GM12892 (cell line): ENCODE data around the gene MRPS34.
"Not testable (repeated sequence)": the region's sequence is repeated elsewhere in the genome, so short reads cannot be mapped to it uniquely, and the experiment has no call there.

ENCODE experiments used
- DNase-seq: peaks from one replicate; pipeline ENCODE4 v3.0.0; 2011; ENCODE audit not compliant: insufficient read length
- FAIRE-seq: peaks from 2 replicates; lab custom pipeline; 2011; peaks lifted over from hg19 to GRCh38; lab: Jason Lieb, UNC
- POLR2A ChIP-seq: IDR thresholded peaks from 2 replicates; pipeline ENCODE4 v1.6.1; 2011; ENCODE audit warnings: low read depth, low read length, control low read depth
- POLR2AphosphoS5 ChIP-seq: IDR thresholded peaks from 2 replicates; pipeline ENCODE4 v1.6.1; 2011; ENCODE audit warnings: low read depth, low read length, control low read depth
- TAF1 ChIP-seq: IDR thresholded peaks from 2 replicates; pipeline ENCODE4 v1.6.1; 2011; ENCODE audit warnings: low read depth, mild to moderate bottlenecking, control low read depth, low read length, borderline replicate concordance

The MRPS34 gene

GRCh38 chr16:1740781-1741490 is 32.0 kb downstream of the MRPS34 start:
- DNase-seq = no peak
- no peak for TF ChIP-seq POLR2AphosphoS5
- no peak for TF ChIP-seq POLR2A
- TF ChIP-seq TAF1 = no peak
- no peak for FAIRE-seq

DNA sequence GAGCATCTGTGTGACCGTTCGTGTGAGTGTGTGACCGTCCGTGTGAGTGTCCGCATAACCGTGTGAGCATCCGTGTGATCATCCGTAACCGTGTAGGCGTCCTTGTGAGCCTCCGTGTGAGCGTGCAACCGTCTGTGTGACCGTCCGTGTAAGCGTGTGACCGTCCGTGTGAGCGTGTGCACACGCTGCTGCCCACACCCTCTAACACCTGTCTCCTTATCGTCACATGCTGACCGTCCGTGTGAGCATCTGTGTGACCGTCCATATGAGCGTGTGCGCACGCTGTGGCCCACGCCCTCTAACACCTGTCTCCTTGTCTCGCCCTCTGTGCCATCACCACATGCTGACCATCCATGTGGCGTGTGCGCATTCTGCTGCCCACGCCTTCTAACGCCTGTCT is 32.7 kb downstream of the MRPS34 start:
- DNase-seq (no peak), FAIRE-seq (no peak)
- TF ChIP-seq POLR2A (no peak), TAF1 (no peak), POLR2AphosphoS5 (no peak)

DNA sequence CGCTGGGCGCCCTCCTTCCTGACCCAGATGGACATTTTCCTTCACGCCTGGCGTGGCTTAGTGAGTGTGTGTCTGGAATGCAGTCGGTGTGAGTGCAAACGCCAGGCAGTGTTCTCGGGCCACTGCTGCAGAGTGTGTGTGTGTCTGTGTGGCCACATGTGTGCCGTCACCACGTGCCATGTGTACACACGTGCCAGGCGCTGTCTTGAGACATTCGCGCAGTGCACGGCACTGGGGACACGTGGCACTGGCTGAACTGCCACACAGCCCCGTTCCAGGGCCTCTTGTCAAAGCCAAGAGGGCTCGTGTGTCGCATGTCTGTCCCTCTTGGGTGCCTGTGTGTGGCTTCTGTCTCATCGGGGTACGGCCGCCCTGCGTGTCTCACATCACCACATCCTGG is 38.1 kb downstream of the MRPS34 start:
- DNase-seq (no peak), FAIRE-seq (no peak)
- TF ChIP-seq POLR2A = no peak

DNA sequence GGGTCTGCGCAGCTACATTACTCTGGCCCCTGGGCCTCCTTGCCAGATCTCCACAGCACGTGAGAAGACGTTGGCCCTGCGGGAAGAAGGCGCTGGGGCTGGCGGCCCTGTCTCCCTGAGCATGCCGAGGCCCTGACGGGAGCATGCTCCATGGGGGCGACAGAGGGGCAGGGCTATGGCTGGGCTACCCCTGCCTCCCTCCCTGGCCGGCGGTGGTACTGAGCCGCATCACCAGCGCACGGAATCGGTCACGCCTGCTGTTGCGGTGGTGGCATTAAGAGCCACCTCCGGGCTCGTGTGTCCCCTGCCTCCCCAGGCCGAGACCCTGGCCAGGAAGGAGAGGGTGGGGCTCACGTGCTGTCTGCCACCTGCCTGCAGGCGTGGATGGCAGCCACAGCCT is 38.8 kb downstream of the MRPS34 start:
- TF ChIP-seq POLR2A (no peak), TAF1 (no peak), POLR2AphosphoS5 (no peak)
- FAIRE-seq (no peak), DNase-seq (no peak)

DNA sequence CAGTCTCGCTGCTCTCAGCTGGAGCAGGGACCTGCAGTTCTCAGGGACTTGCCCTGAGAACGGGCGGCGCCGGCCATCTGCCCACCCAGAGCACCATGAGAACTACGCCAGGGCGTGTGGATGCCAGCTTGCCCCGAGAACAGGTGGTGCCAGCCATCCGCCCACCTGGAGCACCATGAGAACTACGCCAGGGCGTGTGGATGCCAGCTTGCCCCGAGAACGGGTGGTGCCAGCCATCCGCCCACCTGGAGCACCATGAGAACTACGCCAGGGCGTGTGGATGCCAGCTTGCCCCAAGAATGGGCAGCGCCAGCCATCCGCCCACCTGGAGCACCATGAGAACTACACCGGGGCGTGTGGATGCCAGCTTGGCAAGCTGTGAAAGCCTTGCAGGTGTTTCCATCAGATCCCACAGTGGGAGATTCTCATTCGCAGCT is 40.4 kb downstream of the MRPS34 start:
- FAIRE-seq, DNase-seq: not testable (repeated sequence)

DNA sequence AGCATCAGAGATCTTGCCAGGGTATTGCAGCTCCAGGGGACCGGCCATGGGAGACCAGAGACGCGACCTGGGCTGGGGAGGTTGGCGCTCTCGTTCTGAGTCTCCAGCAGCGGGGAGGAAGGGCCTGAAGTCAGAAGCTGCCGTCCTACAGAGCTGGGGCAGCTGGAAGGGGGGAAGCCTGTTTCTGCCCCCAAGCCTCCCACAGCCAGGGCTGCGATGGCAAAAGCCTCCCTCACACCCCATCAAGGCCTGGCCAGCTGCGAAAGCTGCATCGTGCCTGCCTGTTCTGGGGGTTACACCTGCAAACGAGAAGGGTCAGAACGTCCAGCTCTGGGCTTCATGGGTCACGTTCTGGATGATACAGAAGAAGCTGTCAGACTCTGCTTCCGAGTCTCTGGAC is 40.9 kb downstream of the MRPS34 start:
- no peak for FAIRE-seq
- no peak for DNase-seq
- no peak for TF ChIP-seq TAF1
- TF ChIP-seq POLR2A = no peak
- no peak for TF ChIP-seq POLR2AphosphoS5

DNA sequence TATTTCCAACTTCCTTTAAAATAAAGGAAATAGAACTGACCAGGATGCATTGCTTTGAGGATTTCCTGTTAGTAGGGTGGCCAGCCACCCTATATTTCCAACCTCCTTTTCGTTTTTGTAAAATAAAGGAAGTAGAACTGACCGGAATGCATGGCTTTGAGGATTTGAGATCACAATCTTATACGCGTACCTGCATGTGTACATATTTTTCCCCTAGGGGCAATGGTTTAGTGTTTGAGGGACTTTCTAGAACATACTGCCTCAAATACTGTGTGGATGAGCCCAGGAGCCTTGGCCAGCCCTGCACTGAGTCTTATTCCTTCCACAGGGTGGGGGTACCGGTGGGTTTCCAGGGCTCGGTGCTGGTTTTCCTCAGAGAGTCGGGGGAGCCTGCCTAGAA is 41.3 kb downstream of the MRPS34 start:
- FAIRE-seq (no peak), DNase-seq (no peak)
- TF ChIP-seq POLR2AphosphoS5 (no peak), TAF1 (no peak), POLR2A (no peak)

GRCh38 chr16:1731073-1731472 is 41.9 kb downstream of the MRPS34 start:
- no peak for TF ChIP-seq POLR2A
- no peak for TF ChIP-seq TAF1
- no peak for TF ChIP-seq POLR2AphosphoS5
- FAIRE-seq = no peak

DNA sequence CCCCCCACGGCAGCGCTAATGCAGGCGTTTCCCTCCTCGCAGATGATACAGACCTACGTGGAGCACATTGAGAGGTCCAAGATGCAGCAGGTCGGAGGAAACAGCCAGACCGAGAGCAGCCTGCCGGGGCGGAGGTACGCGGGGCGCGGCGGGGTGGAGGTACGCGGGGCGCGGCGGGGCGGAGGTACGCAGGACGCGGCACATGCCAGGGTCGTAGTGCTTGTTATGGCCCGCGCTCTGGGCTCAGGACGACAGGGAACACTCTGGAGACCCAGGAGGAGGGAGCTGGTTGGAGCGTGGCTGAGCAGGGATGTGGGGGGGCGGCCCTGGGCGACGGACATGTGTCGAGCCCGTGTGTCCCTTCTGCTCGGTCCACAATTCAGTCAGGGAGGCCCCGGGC is 43.5 kb downstream of the MRPS34 start:
- no peak for FAIRE-seq
- TF ChIP-seq POLR2A (no peak), TAF1 (no peak), POLR2AphosphoS5 (no peak)
- no peak for DNase-seq

More at GRCh38 chr16:1731073-1731472, 41.9 kb downstream of the MRPS34 start:
- no peak for DNase-seq

- TF ChIP-seq TAF1 (no peak), POLR2AphosphoS5 (no peak), POLR2A (no peak)
- DNase-seq (no peak), FAIRE-seq (no peak)
Measured at GRCh38 chr16:1729026-1729425, 43.9 kb downstream of the MRPS34 start.

- FAIRE-seq (no peak), DNase-seq (no peak)
- TF ChIP-seq POLR2AphosphoS5 (no peak), POLR2A (no peak), TAF1 (no peak)
Measured at GRCh38 chr16:1727651-1728624, 45.0 kb downstream of the MRPS34 start.

DNA sequence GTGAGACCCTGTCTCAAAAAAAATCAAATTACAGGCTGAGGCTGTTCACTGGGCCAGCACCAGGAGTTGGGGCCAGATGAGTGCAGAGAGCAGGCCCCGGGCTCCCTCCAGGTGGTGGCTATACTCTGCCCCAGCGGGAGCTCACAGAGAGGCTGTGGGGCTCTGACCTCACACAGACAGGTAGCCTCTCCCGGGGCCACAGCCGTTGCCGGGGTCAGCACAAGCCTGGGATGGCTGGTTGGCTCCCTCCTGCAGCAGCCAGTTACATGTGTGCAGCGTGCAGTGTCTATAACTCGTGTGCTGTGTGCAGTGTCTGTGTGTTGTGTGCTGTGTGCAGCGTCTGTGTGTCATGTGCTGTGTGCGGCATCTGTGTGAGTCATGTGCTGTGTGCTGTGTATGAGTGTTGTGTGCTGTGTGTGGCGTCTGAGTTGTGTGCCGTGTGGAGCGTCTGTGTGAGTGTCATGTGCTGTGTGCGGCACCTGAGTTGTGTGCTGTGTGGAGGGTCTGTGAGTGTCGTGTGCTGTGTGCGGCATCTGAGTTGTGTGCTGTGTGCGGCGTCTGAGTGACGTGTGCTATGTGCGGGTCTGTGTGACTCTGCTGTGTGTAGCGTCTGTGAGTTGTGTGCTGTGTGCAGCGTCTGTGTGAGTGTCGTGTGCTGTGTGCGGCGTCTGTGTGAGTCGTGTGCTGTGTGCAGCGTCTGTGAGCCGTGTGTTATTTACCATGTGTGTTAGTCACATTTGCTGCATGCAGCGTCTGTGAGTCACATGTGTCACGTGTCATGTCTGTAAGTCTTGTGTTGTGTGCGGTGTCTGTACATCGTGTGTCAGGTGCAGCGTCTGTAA is 46.1 kb downstream of the MRPS34 start:
- TF ChIP-seq POLR2A = no peak
- no peak for TF ChIP-seq TAF1
- TF ChIP-seq POLR2AphosphoS5 = no peak
- DNase-seq = no peak
- no peak for FAIRE-seq
